ENCODE measurements around the gene SH3BP2.

Gene SH3BP2

DNA sequence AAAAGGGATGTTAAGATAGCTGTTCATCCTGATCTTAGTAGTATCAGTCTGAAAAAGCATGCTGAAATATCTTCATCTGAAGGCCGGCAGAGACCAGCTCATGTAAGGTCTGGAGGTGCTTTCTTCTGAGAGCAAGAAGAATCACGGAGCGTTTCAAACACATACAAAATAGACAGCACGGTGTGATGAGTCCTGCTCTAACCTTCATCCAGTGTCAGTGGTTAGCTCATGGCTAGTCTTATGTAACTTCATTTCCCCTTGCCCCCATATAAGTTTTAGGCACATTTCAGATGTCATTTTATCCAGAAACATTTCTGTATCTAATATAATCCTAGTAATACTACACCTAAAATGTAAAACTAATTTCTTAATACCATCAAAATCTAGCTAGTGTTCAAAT is 78.6 kb downstream of the SH3BP2 start:
- peaks cover 48% of the 10 kb centered on the region for H3K4me1 ChIP-seq
- H3K4me3 ChIP-seq (ENCODE audit: low read depth, low read length): no peak overlapping the region
- TF ChIP-seq, protein P1, sequence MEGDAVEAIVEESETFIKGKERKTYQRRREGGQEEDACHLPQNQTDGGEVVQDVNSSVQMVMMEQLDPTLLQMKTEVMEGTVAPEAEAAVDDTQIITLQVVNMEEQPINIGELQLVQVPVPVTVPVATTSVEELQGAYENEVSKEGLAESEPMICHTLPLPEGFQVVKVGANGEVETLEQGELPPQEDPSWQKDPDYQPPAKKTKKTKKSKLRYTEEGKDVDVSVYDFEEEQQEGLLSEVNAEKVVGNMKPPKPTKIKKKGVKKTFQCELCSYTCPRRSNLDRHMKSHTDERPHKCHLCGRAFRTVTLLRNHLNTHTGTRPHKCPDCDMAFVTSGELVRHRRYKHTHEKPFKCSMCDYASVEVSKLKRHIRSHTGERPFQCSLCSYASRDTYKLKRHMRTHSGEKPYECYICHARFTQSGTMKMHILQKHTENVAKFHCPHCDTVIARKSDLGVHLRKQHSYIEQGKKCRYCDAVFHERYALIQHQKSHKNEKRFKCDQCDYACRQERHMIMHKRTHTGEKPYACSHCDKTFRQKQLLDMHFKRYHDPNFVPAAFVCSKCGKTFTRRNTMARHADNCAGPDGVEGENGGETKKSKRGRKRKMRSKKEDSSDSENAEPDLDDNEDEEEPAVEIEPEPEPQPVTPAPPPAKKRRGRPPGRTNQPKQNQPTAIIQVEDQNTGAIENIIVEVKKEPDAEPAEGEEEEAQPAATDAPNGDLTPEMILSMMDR (IDR thresholded peaks at IDR 0.05; ENCODE audit: low read depth, low read length): no peak
- DNase-seq: no peak
- H3K27me3 ChIP-seq: no peaks in the 10 kb centered on the region
- no peaks in the 10 kb centered on the region for H3K9me3 ChIP-seq
- H3K36me3 ChIP-seq: peaks cover 4% of the 10 kb centered on the region

DNA sequence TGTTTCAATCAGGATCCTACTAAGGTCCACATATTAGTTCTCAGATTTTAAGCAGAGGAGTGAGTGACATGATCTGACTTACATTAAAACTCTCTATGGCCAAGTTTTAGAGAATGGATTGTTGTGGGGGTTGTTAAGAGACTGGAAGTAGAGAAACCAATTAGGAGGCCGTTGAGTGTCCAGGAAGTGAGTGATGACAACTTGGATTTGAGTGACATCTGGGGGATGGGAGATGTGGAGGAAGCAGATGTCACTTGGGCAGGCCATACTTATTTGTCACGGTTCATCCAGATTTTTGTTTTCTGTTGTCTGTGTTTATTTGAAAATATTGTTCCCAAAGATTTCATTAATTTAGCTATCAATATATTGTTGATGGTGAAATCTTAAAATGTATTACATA is 79.0 kb downstream of the SH3BP2 start:
- H3K27me3 ChIP-seq: no peaks in the 10 kb centered on the region
- peaks cover 4% of the 10 kb centered on the region for H3K36me3 ChIP-seq
- H3K4me1 ChIP-seq: peaks cover 47% of the 10 kb centered on the region
- peak; percentile 35 for DNase-seq
- H3K4me3 ChIP-seq (ENCODE audit: low read depth, low read length): no peak overlapping the region
- no peaks in the 10 kb centered on the region for H3K9me3 ChIP-seq
- TF ChIP-seq, protein P1 (IDR thresholded peaks at IDR 0.05; ENCODE audit: low read depth, low read length): no peak

DNA sequence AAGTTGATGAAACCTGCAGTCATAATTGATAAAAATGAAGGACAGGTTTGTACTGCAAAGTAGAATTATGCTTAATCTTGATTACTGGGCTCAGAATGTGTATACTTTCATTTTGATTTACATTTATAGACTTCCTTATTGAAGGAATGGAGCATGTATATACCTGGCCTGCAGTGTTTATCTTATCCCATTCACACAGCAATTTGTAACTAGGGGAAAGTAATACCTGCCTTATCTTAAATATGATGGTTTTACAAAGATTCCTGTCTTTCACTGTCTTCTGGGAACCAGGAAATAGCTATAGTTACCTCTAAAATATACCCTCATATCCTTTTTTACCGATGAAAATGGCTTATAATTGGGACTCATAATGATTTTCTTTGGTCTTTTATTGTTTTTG is 80.4 kb downstream of the SH3BP2 start:
- H3K27me3 ChIP-seq: no peaks in the 10 kb centered on the region
- H3K4me3 ChIP-seq (ENCODE audit: low read depth, low read length): no peak overlapping the region
- no peaks in the 10 kb centered on the region for H3K9me3 ChIP-seq
- peaks cover 4% of the 10 kb centered on the region for H3K36me3 ChIP-seq
- H3K4me1 ChIP-seq: peaks cover 46% of the 10 kb centered on the region
- TF ChIP-seq, protein P1 (IDR thresholded peaks at IDR 0.05; ENCODE audit: low read depth, low read length): no peak
- DNase-seq: no peak

DNA sequence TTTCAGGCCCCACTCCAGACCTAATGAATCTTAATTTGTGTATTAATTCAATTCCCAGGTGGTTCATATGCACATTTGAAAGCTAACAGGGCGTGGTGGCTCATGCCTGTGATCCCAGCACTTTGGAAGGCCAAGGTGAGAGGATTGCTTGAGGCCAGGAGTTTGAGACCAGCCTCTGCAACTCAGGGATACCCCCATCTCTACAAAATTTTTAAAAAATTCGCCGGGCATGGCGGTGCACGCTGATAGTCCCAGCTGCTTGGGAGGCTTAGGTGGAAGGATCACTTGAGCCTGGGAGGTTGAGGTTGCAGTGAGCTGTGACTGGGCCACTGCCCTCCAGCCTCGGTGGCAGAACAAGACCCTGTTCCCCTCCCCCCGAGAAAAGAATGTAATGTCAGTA is 82.0 kb downstream of the SH3BP2 start:
- TF ChIP-seq, protein P1 (IDR thresholded peaks at IDR 0.05; ENCODE audit: low read depth, low read length): no peak
- H3K27me3 ChIP-seq: no peaks in the 10 kb centered on the region
- peaks cover 32% of the 10 kb centered on the region for H3K4me1 ChIP-seq
- no peaks in the 10 kb centered on the region for H3K9me3 ChIP-seq
- no peak overlapping the region for H3K4me3 ChIP-seq (ENCODE audit: low read depth, low read length)
- no peak for DNase-seq
- peaks cover 4% of the 10 kb centered on the region for H3K36me3 ChIP-seq

DNA sequence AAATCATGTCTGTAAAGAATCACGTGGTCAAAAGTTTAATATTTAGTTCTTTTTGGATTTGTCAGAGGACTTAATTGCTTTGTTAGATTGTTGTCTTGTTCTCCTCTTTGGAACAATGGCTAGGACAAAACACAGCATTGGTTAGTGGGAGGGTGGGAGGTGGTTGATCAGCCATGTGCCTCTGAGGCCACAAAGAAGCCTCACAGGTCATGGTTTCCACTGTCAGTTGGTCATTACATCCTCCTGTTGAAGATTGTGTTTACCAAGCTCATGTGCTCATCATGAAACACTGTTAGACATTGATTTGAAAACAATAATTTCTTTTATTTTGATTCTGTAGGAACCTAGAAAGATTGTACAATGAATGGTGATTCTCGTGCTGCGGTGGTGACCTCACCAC is 82.7 kb downstream of the SH3BP2 start:
- Histone ChIP-seq H3K27me3 (no peaks in the 10 kb centered on the region), H3K4me3 (ENCODE audit: low read depth, low read length) (no peak overlapping the region), H3K36me3 (peaks cover 4% of the 10 kb centered on the region), H3K4me1 (peaks cover 28% of the 10 kb centered on the region), H3K9me3 (no peaks in the 10 kb centered on the region)
- DNase-seq: no peak
- TF ChIP-seq, protein P1 (IDR thresholded peaks at IDR 0.05; ENCODE audit: low read depth, low read length): no peak

DNA sequence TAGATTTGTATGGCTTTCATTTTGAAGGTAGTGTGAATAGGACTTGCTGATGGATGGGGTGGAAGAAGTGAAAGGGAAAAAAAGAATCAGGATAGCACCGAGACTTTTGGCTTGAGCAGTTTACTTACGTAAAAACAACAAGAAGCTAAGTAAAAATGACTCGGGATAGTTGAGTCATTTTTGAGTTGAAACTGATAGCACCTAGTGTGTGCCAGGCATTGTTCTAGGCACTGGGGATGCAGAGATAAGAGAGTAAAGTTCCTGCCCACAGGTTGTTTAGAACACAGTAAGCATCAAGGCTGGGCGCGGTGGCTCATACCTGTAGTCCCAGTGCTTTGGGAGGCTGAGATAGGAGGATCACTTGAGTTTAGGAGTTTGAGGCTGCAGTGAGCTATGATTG is 85.5 kb downstream of the SH3BP2 start:
- Histone ChIP-seq H3K4me3 (ENCODE audit: low read depth, low read length) (no peak overlapping the region), H3K9me3 (no peaks in the 10 kb centered on the region), H3K36me3 (peaks cover 8% of the 10 kb centered on the region), H3K27me3 (no peaks in the 10 kb centered on the region), H3K4me1 (peaks cover 17% of the 10 kb centered on the region; the same call in 1 of the 2 replicates)
- DNase-seq: no peak
- TF ChIP-seq, protein P1 (IDR thresholded peaks at IDR 0.05; ENCODE audit: low read depth, low read length): no peak
